Stimulated activated CD4-positive, alpha-beta T cell treated with anti-CD3 and anti-CD28 coated beads, Interleukin-12 subunit alpha, Interleukin-12 subunit beta, amount 100 ng/mL, for 4 hours (primary cell): ENCODE measurements around the gene TBL1X.
"Not testable (repeated sequence)": the region's sequence is repeated elsewhere in the genome, so short reads cannot be mapped to it uniquely, and the experiment has no call there.

Source experiments
- DNase-seq: peaks from one replicate; pipeline ENCODE4 v3.0.0-alpha.2; 2020

The TBL1X gene

DNA sequence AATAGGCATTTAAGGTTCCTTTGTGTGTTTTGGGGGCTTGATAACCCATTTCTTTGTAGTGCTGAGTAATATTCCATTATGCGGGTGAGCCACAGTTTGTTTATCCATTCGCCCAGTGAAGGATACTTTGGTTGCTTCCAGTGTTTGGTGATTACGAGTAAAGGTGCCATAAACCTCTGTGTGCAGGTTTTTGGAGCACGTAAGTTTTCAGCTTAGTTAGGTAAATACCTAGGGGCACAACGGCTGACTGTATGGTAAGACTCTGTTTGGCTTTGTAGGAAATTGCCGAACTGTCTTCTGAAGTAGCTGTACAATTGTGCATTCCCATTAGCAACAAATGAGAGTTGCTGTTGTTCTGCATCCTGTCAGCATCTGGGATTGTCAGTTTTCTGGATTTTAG, 3.8 kb upstream of the TBL1X start:
- DNase-seq = no peak

DNA sequence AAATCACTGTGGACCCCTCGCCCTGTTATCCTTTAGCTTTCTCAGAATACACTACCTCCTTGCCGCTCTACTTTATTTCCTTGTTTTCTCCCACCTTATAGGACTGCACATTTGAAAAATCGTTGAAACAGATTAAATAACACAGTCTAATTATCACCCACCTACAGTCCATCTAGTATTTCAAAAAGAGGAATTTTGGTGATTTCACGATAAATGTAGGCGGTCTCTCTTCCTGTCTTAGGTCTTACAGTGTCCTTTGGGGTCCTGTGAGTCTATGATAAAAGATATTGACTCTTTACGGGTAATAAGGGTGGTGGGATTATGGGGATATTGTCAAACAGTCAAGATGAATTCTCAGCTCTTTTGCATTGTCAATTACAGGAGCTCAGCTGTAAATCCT, 2.4 kb upstream of the TBL1X start:
- no peak for DNase-seq

DNA sequence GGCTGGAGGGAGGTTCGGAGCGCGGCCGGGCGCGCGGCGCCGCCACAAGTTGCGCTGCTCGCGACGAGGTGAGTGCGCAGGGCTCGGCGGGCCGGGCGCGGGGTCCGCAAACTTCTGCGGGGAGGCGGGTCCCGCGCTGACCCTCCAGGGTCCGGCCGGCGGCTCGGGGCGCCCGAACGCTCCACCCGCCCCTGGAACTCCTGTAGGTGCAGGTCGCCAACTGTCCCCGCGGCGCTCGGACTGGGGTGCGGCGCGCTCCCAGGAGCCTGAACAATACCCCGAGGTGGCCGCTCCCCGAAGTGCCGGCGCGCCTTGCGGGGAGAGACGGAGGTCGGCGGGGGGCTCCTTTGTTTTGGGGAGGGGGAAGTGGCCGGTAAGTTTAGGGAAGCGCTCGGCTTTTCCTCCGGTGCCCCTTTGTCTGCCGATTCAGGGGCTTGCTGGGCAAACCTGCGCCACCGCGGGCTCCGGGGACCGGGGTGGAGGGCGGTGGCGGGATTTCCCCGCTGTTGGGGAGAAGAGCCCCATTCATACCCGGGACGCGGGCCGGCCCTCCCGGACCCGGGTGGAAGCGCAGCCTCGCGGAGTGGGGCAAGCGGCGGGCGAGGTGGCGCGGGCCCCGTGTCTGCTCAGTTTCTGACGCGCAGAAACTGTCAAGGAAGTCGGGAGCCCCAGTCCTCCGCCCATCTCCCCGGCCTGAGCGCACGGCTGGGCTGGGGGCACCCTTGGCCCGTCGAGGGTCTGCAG, 694 bp downstream of the TBL1X start:
- peak; percentile 27 for DNase-seq

DNA sequence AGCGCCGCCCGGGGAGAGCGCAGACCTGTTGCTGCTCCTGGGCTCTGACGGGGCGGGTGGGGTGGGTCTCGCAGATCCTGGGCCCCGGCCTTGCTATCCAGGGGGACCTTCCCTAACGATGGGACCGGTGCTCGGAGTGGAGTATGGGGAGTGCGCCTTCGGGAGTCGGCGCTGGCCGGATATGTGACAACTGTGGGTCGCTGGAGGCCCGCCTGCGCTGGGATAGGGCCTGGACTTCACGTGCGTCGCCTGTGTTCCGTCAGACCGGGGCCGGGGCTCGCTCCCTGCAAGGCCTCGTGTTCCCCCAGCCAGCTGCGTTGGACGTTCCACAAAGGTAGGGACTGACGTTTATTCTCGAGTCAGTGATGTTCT, 1.3 kb downstream of the TBL1X start:
- DNase-seq = peak; percentile 11

DNA sequence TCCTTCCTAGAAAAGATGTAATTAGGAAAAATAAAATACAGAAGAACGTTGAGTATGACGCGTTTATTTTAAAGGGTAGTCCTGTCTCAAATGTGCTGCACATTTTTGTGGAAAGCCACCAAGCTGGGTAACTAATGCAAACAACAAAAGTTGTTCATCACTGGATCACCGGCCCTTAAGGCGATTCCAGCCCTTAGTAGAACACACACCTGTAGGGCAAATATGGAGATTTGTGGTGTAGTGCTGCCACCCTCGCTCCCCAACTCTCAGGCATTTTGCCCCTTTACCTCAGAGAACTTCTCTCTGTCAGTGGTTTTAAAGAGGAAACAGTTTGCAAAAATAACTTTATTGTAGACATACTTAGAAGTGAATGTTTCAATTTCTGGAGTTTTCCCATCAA, 1.9 kb downstream of the TBL1X start:
- DNase-seq = no peak

DNA sequence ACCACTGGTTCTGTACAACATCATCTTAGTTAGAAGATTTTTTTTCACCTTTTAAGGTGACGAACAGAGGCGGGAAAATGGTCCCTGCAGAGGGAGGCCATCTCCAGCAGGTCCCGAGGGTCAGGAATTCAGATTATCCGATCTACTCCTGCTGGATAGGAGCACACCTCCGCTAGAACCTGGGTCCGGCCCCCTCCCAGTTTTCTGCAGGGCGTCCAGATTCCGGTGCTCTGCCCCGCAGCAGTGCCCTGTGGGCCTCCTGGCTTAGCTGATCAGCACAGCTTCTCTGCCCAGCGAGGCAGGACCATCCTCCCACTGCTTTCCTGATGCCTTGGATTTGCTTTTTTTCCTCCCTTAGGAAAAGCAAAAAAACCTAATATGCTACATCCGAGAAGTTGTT, 2.3 kb downstream of the TBL1X start:
- no peak for DNase-seq

DNA sequence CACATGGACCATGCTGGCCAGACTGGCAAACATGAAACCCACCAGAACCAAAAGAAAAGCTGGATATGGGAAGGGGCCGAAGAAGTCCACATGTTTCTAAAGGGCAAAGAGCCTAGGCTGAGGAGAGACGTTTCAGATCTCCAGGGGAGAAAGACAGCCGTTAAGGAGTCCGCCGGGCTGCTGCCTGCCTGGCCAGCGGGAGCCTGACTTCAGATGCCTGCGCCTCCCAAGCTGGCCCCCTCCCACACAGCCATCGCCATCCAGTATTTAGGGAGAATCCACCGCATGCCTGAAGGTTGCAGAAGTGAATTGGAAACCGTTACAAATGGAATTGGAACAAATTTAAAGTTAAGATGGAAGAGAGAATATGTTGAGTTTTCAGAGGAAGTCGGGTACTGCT, 2.9 kb downstream of the TBL1X start:
- no peak for DNase-seq

DNA sequence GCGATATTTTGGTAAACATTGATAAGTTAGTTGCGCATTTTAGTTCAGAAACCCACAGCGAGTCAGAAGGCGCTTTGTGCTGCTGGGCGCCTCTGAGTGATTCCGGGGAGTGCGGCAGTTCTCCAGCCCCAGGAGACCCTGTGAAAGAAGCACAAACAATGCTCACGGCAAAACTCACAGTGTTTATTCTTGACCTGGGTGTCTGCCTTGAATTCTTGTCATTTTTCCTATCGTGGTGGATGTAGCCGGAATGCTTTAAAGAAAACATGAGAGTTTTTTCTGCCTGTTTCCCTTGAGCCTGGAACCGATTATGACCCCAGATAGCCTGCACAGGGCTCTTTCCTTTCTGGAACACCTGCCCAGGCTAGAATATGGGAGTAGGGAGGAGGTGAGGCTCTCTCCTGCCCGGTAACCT, 6.7 kb downstream of the TBL1X start:
- no peak for DNase-seq

DNA sequence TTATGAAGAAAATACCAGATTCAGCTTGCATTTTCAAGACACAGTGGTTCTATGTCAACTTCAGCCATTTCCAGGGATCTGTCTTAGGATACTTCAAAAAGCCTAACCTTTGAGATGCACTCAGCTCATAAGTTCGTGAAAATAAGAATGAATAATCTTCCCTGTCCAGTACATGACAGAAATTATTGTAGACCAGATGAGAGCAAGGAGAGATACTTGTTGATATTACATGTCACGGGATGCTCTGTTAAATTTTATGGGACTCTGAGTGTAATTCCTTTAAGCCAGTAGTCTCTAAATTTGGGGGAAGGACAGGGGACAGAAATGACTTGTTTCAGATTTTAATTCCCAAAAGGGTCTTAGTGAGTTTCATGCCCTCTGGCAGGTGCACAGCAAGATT, 8.8 kb downstream of the TBL1X start:
- DNase-seq = no peak

DNA sequence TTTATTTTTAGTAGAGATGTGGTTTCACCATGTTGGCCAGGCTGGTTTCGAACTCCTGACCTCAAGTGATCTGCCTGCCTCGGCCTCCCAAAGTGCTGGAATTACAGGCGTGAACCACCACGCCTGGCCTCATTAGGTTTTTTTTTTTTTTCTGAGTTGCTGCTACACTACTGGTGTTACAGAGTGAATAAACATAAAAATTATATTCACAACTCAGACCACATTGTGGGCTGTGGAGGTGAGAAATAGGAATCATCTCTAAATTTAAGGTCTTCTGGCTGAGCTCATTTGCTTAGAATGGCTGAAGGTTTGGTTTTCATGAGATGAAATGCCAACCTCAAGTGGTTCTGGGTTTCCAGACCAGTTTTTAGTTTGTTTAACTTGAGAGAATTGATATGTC, 10.6 kb downstream of the TBL1X start:
- not testable (repeated sequence) for DNase-seq

DNA sequence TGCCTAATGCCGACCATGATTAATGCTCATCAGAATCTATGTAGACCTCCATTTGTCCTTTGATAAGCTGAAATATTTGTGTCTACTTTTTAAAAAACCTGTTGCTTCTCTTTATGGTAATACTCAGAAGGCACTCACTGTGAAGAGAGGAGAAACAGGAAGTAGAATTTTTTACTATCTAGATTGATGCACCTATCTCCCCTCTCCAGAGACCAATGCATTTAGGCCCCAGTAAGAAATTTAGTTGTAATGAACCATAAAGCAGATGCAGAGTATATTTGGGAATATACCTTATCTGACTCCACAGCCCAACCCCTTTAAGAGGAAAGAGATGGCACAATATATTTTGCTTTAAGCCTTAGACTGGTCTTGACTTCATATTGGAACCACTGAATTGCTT, 11.1 kb downstream of the TBL1X start:
- no peak for DNase-seq

DNA sequence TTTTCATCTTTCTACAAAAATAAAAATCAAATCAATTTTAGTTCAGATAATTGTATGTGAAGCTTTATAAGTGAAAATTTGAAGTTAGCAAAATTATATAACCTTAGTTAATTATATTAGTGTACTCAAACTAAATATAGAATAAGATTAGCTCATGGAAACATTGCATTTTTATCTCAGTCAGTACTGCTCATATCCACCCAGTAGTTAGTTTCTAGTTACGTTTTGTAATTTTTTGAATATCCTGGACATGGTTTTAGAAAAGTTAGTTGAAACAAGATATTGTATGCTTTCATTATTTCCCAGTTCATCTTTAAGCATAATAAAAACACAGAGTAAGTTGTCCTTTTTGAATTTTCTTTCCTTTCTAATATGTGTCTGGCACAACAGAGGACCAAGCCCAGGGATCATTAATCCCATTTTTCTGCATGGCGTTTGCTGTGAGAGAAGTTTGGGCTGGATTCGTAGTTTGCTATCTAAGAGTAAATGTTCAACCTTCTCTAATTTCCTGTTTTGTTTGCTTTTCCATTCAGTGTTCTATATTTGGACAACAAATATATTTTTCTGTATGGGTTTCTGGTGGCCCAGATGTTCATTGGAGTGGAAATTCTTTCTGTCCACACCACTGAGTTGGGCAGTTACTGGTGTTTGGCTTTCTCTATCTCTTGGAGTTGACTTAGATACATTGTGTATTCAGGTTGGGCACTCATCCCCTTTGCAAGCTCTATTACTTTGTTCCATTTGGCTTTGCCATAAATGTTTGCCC, 12.1 kb downstream of the TBL1X start:
- DNase-seq = no peak

DNA sequence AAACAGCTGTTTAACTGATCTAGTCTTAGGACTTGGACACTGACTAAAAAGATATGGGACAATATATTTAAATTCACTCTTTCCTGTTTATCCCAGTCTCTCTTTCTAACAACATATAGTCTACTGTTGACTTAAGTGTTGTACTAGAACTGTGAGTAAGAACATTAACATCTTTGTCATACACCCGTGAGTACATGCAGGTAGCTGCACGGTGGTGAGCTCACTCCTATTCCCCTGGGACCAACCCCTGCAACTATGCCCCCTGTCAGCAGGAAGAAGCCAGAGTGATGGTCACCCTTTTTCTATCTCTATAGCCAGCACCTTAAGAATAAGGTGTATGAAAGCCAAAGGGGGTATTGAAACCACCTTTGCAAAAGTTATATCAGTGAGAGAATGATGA, 17.6 kb downstream of the TBL1X start:
- DNase-seq = no peak

DNA sequence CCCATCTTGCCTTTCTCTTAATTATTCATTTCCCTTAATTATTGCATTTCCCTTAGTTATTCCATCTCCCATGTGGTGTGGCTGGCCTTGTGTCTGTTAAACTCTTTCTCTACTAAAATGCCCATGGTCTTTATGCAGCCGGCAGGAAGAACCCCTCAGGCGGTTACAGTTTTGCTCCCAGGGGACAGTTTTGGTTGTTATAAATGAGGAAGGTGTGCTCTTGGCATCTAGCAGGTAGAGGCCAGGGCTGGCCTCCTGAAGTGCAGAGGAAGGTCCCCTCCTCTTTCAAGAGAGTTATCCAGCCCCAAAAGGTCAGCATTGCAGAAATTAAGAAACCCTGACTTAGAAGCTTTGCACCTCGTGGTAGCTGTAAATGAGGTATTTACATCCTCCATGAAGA, 18.0 kb downstream of the TBL1X start:
- DNase-seq = no peak

DNA sequence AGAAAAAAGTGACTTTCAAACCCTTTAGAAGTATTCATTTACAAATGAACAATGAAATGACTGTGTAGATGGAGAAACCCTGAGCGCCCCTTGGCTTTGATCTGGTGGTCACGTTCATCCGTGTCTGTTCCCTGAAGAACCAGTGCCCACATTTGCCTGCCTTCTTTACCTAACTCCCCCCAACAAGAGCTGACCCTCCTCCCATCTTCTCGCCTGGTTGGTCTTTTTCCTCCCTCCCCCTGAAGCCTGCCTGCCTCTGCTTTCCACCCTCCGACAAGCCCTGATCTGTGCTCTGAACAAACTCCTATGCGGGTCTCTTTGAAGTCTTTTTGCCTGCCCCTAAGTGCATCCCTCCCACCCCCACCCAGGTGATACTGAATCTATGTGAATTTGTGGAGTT, 18.5 kb downstream of the TBL1X start:
- DNase-seq = no peak

DNA sequence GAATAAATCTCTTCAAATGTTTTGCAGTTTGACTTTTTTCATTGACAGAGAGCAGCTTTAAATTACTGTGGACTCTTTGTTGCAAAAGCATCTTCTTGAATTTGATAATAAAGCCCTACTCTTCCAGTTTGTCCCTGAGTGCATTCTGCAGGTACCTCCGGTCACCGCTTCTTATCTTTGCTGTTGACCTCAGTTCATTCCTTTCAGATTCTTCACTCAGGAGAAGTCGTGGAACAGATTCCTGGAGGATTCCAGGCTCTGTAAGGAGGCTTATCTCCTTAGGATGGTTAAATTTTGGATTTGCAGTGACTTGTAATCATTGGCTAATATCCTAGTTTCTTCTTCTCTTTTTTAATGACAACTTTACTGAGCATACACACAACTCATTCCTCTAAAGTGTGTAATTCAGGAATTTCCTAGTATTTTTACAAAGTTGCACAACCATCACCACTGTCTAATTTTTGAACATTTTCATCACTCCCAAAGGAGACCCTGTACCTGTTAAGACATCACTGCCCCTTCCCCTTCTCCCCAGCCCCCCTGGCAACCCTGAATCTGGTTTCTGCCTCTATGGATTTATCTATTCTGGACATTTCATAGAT, 22.0 kb downstream of the TBL1X start:
- no peak for DNase-seq

DNA sequence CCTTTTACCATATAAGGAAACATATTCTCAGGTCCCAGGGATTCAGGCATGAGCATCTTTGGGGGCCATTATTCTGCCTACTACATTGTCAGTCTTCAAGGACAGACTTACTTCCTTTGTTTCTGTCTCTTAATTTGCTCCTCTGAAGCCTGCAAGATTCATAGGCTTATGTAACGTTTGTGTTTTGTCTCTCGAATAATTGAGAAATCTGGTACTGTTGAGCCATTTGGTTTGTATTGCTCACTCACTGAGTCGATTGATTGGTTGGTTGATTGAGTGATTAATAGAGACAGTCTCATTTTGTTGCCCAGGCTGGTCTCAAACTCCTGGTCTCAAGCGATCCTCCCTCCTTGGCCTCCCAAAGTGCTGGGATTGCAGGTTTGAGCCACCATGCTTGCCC, 23.7 kb downstream of the TBL1X start:
- DNase-seq = no peak

DNA sequence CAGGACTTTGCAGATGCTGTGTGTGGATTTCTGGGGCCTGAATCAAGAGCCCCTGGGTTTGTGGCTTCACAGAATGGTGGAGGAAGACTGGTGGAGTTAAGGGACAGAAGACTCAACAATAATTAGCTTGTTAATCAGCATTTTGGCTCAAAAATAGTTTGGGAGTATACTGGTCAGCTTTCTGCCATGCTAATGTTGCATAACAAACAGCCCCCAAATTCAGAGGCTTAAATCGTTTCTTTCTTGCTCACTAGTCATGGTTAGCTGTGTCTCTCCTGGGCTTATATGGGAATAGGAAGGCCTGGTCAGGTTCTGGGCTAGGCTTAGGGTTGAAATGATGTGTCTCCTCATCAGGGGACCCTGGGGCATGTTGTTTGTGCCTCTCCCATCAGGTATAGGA, 24.4 kb downstream of the TBL1X start:
- DNase-seq = no peak

DNA sequence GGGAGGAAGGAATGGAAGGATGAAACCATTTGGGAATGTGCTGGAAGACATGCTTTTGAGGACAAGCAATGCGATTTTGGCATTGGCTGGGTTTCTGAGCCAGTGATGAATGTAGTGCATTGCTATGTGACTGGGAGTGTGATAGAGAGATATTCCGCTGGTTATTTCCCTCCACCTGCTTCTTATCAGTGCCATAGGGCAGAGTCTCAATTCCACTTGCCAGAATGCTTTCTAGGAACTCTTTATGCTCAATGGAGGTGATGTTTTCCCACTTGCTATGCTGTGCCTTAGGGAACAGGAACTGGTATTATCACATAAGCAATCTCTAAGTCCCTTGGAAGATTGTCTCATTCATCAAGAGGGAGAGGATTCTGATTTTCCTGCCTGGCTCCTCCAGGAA, 28.0 kb downstream of the TBL1X start:
- DNase-seq = no peak

DNA sequence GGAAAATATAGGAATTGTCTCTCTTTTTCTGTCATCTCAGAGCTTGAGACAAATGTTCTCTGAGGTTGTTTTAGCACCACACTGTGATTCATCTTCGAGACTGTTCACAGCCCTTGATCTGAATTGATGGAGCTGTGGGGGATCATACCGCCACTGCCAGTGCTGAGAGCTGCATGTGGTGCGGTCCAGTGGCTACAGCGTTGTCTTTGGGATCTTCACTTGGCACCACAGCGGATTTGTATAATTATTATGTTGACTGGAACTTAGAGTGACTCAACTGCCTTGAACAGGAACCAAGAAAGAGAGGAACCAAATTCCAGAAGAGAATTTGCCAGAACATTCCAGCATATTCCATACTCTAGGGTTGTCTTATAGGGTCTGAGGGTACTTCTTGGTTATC, 29.1 kb downstream of the TBL1X start:
- no peak for DNase-seq

DNA sequence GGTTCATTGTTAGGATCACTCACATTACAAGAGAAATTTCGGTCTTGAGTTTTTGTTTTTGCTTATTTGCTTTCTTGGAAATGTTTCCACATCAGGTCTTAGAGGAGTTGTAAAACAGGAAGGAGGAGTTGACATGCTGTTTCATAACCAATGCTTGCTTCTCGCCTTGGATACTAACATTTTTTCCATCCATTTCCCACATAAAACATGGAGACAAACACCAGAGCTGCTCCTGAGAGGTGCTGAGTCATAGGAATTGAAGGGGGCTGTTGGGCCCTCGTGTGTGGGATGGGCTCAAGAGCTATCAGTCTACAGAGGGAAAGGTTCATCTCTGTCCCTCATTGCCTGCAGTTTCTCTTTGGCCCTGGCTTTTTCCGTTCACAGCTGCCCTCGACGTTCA, 29.9 kb downstream of the TBL1X start:
- no peak for DNase-seq

DNA sequence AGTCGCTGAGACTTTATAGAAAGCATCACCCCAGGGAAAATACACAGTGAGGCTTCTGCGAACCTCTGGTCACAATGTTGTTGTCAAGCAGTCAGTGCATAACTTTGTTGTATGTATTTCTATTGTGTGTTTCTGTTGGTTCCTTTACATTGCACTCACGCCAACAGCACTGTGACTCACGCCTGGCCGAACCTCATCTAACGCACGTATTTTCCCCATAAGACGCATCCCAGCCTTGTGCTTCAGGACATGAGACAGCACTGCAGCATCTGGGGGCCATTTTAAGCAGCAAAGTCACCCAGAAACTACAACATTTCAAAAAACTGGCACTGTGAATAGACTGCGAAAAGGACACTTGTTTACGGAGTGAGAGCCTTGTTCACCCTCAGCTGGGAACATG, 30.6 kb downstream of the TBL1X start:
- no peak for DNase-seq

DNA sequence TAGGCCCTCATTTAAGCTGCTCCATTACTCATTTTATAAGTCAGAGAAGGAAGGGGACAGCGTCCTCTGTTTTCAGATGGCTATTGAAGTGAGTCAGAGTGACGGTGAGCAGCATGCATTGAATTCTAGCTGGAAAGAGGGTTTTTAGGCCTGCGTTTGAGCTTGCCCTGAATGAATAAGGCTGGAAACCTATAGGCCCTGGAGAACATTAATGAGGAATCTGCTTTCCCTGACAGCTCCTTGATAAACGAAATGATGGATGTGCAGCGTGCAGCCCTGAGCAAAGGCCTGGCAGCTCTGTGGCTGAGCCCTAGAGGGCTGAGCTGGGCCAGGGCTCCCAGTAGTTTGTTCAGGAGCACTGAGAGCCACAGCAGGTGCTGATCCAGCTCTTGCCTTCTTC, 33.4 kb downstream of the TBL1X start:
- no peak for DNase-seq

DNA sequence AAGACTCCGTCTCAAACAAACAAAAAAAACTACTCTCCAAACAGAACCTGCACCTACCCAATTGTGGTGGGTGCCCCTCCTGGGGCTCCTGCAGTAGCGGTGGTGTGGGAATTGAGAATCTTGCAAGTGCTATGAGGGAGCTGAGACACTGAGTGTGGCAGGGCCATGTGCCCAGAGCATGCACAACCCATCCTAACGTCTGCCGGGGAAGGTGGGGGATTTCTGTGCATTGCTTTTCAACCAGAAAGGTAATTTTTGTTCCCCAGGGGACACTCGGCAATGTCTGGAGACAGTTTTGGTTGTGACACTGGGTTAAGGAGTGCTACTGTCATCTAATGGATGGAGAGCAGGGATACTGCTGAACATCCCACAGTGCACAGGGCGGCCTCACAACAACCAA, 35.7 kb downstream of the TBL1X start:
- no peak for DNase-seq

DNA sequence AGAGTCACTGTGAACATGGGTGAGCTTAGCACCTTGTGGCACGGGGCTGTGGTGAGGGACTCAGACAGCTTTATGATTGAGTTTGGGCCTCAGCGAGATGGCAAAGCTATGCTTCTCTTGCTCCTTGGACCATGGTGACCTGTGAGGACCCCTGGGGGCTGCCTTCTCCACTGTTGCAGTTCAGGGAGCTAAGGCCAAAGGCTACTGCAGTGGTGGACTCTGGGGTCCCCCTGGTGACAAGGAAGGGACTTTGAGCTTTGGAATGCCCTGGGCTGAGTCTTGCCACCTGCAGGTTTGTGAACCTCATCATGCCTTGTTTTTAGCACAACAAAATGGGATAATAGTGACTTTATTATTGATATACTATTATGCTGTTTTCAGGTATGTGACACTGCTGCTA, 36.5 kb downstream of the TBL1X start:
- DNase-seq = no peak
